Measurements from ENCODE around the gene MARCO.

Gene MARCO

DNA sequence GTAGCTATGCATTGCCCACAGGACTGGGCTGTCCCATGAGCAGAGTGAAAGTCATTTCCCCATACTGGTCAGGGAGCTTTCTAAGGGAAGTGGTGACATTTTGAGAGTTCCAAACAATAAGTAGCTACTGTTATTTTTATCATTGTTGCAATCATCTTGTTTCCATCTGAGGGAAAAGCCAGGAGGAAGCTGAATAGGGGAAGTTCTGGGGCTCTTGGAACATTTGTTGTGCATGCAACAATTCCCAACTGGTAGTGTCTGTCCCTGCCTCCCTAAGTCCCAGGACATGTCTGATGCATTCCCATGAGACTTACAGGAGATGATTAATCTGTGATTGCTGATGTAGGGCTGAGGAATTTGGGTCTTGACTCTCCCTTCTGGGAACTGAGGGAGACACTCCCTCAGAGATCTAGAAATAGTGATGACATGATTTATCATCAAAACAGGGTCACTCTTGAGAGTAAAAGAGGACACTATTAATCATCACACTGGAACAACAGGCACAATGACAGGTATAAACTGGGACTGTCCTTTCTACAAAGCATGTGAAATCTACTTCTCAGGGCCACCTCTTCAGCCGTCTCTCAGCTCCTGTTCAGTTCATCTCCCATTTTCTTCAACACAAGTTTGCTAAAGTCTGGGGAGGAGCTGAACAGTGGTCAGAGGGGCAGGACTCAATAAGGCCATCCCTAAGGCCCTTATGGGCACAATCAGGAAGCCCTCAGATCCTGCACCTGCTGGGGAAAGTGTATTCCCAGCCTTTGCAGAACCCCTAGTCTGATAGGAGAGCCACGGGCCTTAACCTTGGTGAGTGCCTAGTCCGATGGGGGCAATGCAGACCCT is 28.0 kb upstream of the MARCO start:
- no peak for TF ChIP-seq EZH2phosphoT487 (IDR thresholded peaks at IDR 0.05; ENCODE audit: low read depth)
- TF ChIP-seq, protein P1, sequence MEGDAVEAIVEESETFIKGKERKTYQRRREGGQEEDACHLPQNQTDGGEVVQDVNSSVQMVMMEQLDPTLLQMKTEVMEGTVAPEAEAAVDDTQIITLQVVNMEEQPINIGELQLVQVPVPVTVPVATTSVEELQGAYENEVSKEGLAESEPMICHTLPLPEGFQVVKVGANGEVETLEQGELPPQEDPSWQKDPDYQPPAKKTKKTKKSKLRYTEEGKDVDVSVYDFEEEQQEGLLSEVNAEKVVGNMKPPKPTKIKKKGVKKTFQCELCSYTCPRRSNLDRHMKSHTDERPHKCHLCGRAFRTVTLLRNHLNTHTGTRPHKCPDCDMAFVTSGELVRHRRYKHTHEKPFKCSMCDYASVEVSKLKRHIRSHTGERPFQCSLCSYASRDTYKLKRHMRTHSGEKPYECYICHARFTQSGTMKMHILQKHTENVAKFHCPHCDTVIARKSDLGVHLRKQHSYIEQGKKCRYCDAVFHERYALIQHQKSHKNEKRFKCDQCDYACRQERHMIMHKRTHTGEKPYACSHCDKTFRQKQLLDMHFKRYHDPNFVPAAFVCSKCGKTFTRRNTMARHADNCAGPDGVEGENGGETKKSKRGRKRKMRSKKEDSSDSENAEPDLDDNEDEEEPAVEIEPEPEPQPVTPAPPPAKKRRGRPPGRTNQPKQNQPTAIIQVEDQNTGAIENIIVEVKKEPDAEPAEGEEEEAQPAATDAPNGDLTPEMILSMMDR (IDR thresholded peaks at IDR 0.05; ENCODE audit: low read depth, low read length) = no peak
- H3K4me1 ChIP-seq (ENCODE audit: low read length) = no peaks in the 10 kb centered on the region
- peaks cover 6% of the 10 kb centered on the region; the same call in 1 of the 2 replicates for H3K27me3 ChIP-seq (ENCODE audit: low read depth, low read length)
- no peaks in the 10 kb centered on the region for H3K9me3 ChIP-seq (ENCODE audit: insufficient read depth, low read length)
- H3K9ac ChIP-seq (ENCODE audit: low read length) = no peak overlapping the region
- no peaks in the 10 kb centered on the region for H3K36me3 ChIP-seq (replicated peaks; ENCODE audit: low read depth, low read length)
- no peak overlapping the region for H3K4me3 ChIP-seq (ENCODE audit: low read length)
- no peak overlapping the region for H3K27ac ChIP-seq (ENCODE audit: low read length)
- H4K20me1 ChIP-seq (ENCODE audit: insufficient read depth, low read length) = no peaks in the 10 kb centered on the region
- H2AFZ ChIP-seq (ENCODE audit: low read depth, low read length) = no peak overlapping the region
- H3K4me2 ChIP-seq (ENCODE audit: low read length) = no peak overlapping the region
- H3K79me2 ChIP-seq (ENCODE audit: low read length) = no peaks in the 10 kb centered on the region

DNA sequence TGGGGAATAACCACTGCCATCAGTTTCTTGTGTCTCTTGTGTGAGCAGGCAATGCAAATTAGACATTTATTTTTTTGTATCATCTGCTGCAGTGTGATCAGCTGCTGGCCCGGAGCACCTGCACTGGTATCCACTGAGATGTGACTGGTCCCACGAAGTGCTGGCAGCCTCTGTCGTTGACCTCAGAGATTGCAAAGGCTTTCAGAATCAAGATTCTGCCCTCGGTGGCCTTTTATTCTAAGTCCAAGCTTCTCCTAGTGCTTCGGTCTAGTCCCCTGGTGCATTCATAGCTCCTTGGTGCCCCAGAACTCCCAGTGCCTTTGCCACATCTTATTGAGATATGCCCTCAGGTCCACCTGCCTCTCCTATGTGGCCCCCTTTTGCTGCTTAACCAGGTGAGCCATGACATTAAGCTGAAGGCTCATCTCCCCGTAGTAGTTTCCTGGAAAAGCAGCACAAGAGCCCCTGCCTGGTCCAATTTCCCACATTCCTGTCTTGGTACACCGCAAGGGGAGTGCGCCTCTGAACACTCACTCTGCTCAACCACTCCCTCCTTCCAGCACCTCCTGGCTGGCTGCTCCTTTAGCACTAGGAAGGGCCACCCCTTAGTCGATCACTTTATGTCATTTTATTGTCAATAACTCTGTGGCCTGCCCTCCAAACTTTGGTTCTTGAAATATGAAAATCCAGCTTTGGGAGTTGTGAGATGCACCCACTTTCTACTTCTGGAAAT is 27.1 kb upstream of the MARCO start:
- Histone ChIP-seq H3K4me2 (ENCODE audit: low read length) (no peak overlapping the region), H3K9ac (ENCODE audit: low read length) (no peak overlapping the region), H3K9me3 (ENCODE audit: insufficient read depth, low read length) (no peaks in the 10 kb centered on the region), H2AFZ (ENCODE audit: low read depth, low read length) (no peak overlapping the region), H3K79me2 (ENCODE audit: low read length) (no peaks in the 10 kb centered on the region), H3K4me3 (ENCODE audit: low read length) (no peak overlapping the region), H3K27me3 (ENCODE audit: low read depth, low read length) (peaks cover 4% of the 10 kb centered on the region; the same call in 1 of the 2 replicates), H3K36me3 (replicated peaks; ENCODE audit: low read depth, low read length) (no peaks in the 10 kb centered on the region), H3K27ac (ENCODE audit: low read length) (no peak overlapping the region), H3K4me1 (ENCODE audit: low read length) (no peaks in the 10 kb centered on the region), H4K20me1 (ENCODE audit: insufficient read depth, low read length) (no peaks in the 10 kb centered on the region)
- TF ChIP-seq EZH2phosphoT487 (IDR thresholded peaks at IDR 0.05; ENCODE audit: low read depth) = no peak
- TF ChIP-seq, protein P1 (IDR thresholded peaks at IDR 0.05; ENCODE audit: low read depth, low read length) = no peak

DNA sequence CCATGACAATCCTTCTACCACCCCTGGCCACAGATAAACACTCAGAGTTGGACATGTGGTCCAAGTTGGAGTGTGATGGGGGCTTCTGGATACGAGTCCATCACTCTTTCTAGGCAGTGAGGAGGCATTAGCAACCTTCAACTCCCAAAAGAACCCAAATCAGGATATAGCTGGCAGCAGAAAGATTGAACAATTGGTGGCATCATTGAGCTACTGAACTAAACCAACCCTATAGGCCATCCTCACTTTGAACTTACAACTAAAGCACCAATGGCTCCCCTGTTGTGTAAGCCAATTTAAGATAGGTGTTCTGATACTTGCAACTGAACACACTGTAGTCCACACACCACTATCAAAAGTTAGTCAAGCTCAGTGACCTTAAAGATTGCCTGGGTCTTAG is 24.0 kb upstream of the MARCO start:
- H3K4me2 ChIP-seq (ENCODE audit: low read length) = no peak overlapping the region
- no peak overlapping the region for H3K4me3 ChIP-seq (ENCODE audit: low read length)
- H3K27ac ChIP-seq (ENCODE audit: low read length) = no peak overlapping the region
- H2AFZ ChIP-seq (ENCODE audit: low read depth, low read length) = no peak overlapping the region
- H3K27me3 ChIP-seq (ENCODE audit: low read depth, low read length) = peaks cover 9% of the 10 kb centered on the region; the same call in 1 of the 2 replicates
- H3K9me3 ChIP-seq (ENCODE audit: insufficient read depth, low read length) = no peaks in the 10 kb centered on the region
- H4K20me1 ChIP-seq (ENCODE audit: insufficient read depth, low read length) = no peaks in the 10 kb centered on the region
- no peaks in the 10 kb centered on the region for H3K79me2 ChIP-seq (ENCODE audit: low read length)
- no peaks in the 10 kb centered on the region for H3K4me1 ChIP-seq (ENCODE audit: low read length)
- H3K9ac ChIP-seq (ENCODE audit: low read length) = no peak overlapping the region
- TF ChIP-seq EZH2phosphoT487 (IDR thresholded peaks at IDR 0.05; ENCODE audit: low read depth) = no peak
- TF ChIP-seq, protein P1 (IDR thresholded peaks at IDR 0.05; ENCODE audit: low read depth, low read length) = no peak
- no peaks in the 10 kb centered on the region for H3K36me3 ChIP-seq (replicated peaks; ENCODE audit: low read depth, low read length)

DNA sequence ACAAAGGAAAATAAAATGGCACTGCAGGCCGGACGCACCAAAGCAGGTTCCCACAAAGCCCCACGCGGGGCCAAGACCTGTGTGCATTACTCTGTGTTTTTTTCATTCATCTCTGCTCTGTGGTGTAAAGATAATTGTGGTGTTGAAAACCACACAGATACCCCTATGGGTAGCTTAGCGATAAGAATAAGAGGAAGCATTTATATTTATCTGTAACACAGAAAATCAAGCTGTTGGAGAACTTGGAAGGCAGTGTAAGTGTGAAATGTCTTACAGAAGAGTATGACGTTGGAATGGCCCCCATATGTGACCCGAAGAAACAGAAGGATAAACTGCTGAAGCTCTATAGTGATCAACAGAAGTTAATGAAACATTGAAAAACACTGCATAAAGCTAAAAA is 20.3 kb upstream of the MARCO start:
- Histone ChIP-seq H3K4me2 (ENCODE audit: low read length) (no peak overlapping the region), H3K27ac (ENCODE audit: low read length) (no peak overlapping the region), H3K79me2 (ENCODE audit: low read length) (no peaks in the 10 kb centered on the region), H3K36me3 (replicated peaks; ENCODE audit: low read depth, low read length) (no peaks in the 10 kb centered on the region), H3K27me3 (ENCODE audit: low read depth, low read length) (peaks cover 22% of the 10 kb centered on the region), H3K9me3 (ENCODE audit: insufficient read depth, low read length) (no peaks in the 10 kb centered on the region), H4K20me1 (ENCODE audit: insufficient read depth, low read length) (no peaks in the 10 kb centered on the region), H2AFZ (ENCODE audit: low read depth, low read length) (no peak overlapping the region), H3K4me3 (ENCODE audit: low read length) (no peak overlapping the region), H3K4me1 (ENCODE audit: low read length) (no peaks in the 10 kb centered on the region), H3K9ac (ENCODE audit: low read length) (no peak overlapping the region)
- TF ChIP-seq EZH2phosphoT487 (IDR thresholded peaks at IDR 0.05; ENCODE audit: low read depth) = no peak
- TF ChIP-seq, protein P1 (IDR thresholded peaks at IDR 0.05; ENCODE audit: low read depth, low read length) = no peak

Data from OCI-LY3 (cell line).